IMR-90 (cell line): Measurements from ENCODE around the gene GIMAP1. TPM values are rescaled to one million over a fixed set of nuclear protein-coding genes. Genes with fewer than 3 reads are reported as not detected.

Source experiments
- ATAC-seq: fragments of 200-7000 bp; cut with Tn5 transposase; 2 replicates; pipeline ENCODE4 v1.9.1; 2020; ENCODE audit warnings: low read depth, mild to moderate bottlenecking, moderate library complexity
- BruUV-seq: library from RNA; stranded (reverse); fragments of 400-500 nt; replicated peaks from 2 replicates; lab custom pipeline; 2021; lab: Mats Ljungman, UMichigan
- CTCF ChIA-PET: fragments of 300-600 bp; formaldehyde crosslinking; extraction: SDS; loops from one replicate; lab custom pipeline; 2021; ENCODE audit warnings: antibody characterized with exemption; lab: Yijun Ruan, JAX
- POLR2A ChIA-PET: fragments of 300-600 bp; sonication (Branson Sonifier 250); formaldehyde crosslinking; loops from one replicate; lab custom pipeline; 2022; ENCODE audit warnings: antibody characterized with exemption; ENCODE audit not compliant: unreplicated experiment; lab: Charles Lee
- DNase-seq: peaks from one replicate; pipeline ENCODE4 v3.0.0; 2013
- H2AFZ ChIP-seq: replicated peaks from 2 replicates; pipeline ENCODE3; 2013; ENCODE audit warnings: low read length, mild to moderate bottlenecking; ENCODE audit not compliant: poor library complexity
- H2AK5ac ChIP-seq: 2 replicates; pipeline ENCODE4 v1.6.1; 2013; ENCODE audit warnings: low read depth, low read length, inconsistent platforms
- H2AK9ac ChIP-seq: replicated peaks from 2 replicates; pipeline ENCODE3; 2013; ENCODE audit warnings: mild to moderate bottlenecking, low read depth, low read length, moderate library complexity; ENCODE audit not compliant: poor library complexity
- H2BK120ac ChIP-seq: 2 replicates; pipeline ENCODE4 v1.6.1; 2013; ENCODE audit warnings: low read depth, low read length, inconsistent platforms
- H2BK15ac ChIP-seq: 3 replicates; pipeline ENCODE4 v1.6.1; 2013; ENCODE audit warnings: low read depth, low read length, inconsistent platforms
- H2BK20ac ChIP-seq: 2 replicates; pipeline ENCODE4 v1.6.1; 2013; ENCODE audit warnings: low read depth, mild to moderate bottlenecking, inconsistent platforms, low read length, moderate library complexity
- H2BK5ac ChIP-seq: 2 replicates; pipeline ENCODE4 v1.6.1; 2013; ENCODE audit warnings: mild to moderate bottlenecking, low read depth, low read length, inconsistent platforms; ENCODE audit not compliant: poor library complexity, severe bottlenecking
- H3K14ac ChIP-seq: replicated peaks from 2 replicates; pipeline ENCODE4 v1.6.1; 2013; ENCODE audit warnings: low read depth, low read length, inconsistent platforms
- H3K18ac ChIP-seq: 2 replicates; pipeline ENCODE4 v1.6.1; 2013; ENCODE audit warnings: low read depth, low read length, control low read depth
- H3K23ac ChIP-seq: 2 replicates; pipeline ENCODE4 v1.6.1; 2013; ENCODE audit warnings: low read depth, low read length, inconsistent platforms
- H3K27ac ChIP-seq: 2 replicates; pipeline ENCODE4 v1.5.1; 2013; ENCODE audit warnings: mild to moderate bottlenecking, control low read depth, low read length; ENCODE audit not compliant: insufficient read depth
- H3K27me3 ChIP-seq: 2 replicates; pipeline ENCODE4 v1.6.1; 2013; ENCODE audit warnings: low read length; ENCODE audit not compliant: control insufficient read depth, insufficient read depth
- H3K36me3 ChIP-seq: 2 replicates; pipeline ENCODE4 v1.6.1; 2013; ENCODE audit warnings: low read length, mixed read lengths; ENCODE audit not compliant: control insufficient read depth, insufficient read depth
- H3K4ac ChIP-seq: 2 replicates; pipeline ENCODE4 v1.6.1; 2013; ENCODE audit warnings: low read depth, low read length, inconsistent platforms
- H3K4me1 ChIP-seq: 2 replicates; pipeline ENCODE4 v1.6.1; 2013; ENCODE audit warnings: low read length, mixed read lengths; ENCODE audit not compliant: control insufficient read depth, insufficient read depth
- H3K4me2 ChIP-seq: 2 replicates; pipeline ENCODE4 v1.6.1; 2013; ENCODE audit warnings: low read depth, mild to moderate bottlenecking, control low read depth, low read length, moderate library complexity
- H3K4me3 ChIP-seq: 2 replicates; pipeline ENCODE4 v1.5.1; 2013; ENCODE audit warnings: low read depth, mild to moderate bottlenecking, control low read depth, low read length, moderate library complexity; ENCODE audit not compliant: insufficient read depth
- H3K56ac ChIP-seq: 2 replicates; pipeline ENCODE4 v1.6.1; 2013; ENCODE audit warnings: low read length, inconsistent platforms; ENCODE audit not compliant: insufficient read depth; ENCODE audit errors: extremely low read depth
- H3K79me1 ChIP-seq, 2 experiments: 2 replicates each; pipeline ENCODE4 v1.6.1; 2013; ENCODE audit warnings: low read length in 2 of 2, inconsistent platforms in 1 of 2, low read depth in 1 of 2
- H3K9ac ChIP-seq: 2 replicates; pipeline ENCODE4 v1.6.1; 2013; ENCODE audit warnings: low read depth, low read length, control low read depth
- H3K9me1 ChIP-seq: 2 replicates; pipeline ENCODE4 v1.6.1; 2013; ENCODE audit warnings: low read length, inconsistent platforms; ENCODE audit not compliant: insufficient read depth
- H3K9me3 ChIP-seq: 2 replicates; pipeline ENCODE4 v1.6.1; 2013; ENCODE audit warnings: low read length; ENCODE audit not compliant: control insufficient read depth, insufficient read depth
- H4K20me1 ChIP-seq: 2 replicates; pipeline ENCODE4 v1.6.1; 2013; ENCODE audit warnings: low read length, inconsistent platforms; ENCODE audit not compliant: insufficient read depth
- H4K5ac ChIP-seq: 2 replicates; pipeline ENCODE4 v1.6.1; 2013; ENCODE audit warnings: mild to moderate bottlenecking, low read depth, low read length, control low read depth
- H4K8ac ChIP-seq, 2 experiments: 2 replicates each; pipeline ENCODE4 v1.6.1; 2013; ENCODE audit warnings: low read depth in 2 of 2, low read length in 2 of 2, control low read depth in 1 of 2, inconsistent platforms in 1 of 2
- H4K91ac ChIP-seq: 2 replicates; pipeline ENCODE4 v1.6.1; 2013; ENCODE audit warnings: low read depth, low read length, inconsistent platforms; ENCODE audit not compliant: insufficient read depth
- BHLHE40 ChIP-seq: fragments of 150-350 bp; IDR thresholded peaks from 2 replicates; pipeline ENCODE4 v1.6.1; 2016; ENCODE audit warnings: mild to moderate bottlenecking, low read depth, low read length
- CEBPB ChIP-seq: IDR thresholded peaks from 2 replicates; pipeline ENCODE4 v1.6.1; 2012; ENCODE audit warnings: low read depth, low read length, improper control_type of control experiment
- CHD1 ChIP-seq: IDR thresholded peaks from 2 replicates; pipeline ENCODE4 v1.6.1; 2012; ENCODE audit warnings: low read depth, low read length, improper control_type of control experiment
- CTCF ChIP-seq: conservative IDR thresholded peaks from 2 replicates; pipeline ENCODE4 v1.5.1; 2012; ENCODE audit warnings: mild to moderate bottlenecking, low read depth, low read length, improper control_type of control experiment
- ELK1 ChIP-seq: fragments of 150-350 bp; IDR thresholded peaks from 2 replicates; pipeline ENCODE4 v1.6.1; 2016; ENCODE audit warnings: low read depth, mild to moderate bottlenecking, low read length, moderate library complexity, borderline replicate concordance
- FOS ChIP-seq: fragments of 150-350 bp; IDR thresholded peaks from 2 replicates; pipeline ENCODE4 v1.6.1; 2016; ENCODE audit warnings: low read depth, low read length
- MAFK ChIP-seq: IDR thresholded peaks from 2 replicates; pipeline ENCODE4 v1.6.1; 2012; ENCODE audit warnings: low read depth, low read length, improper control_type of control experiment
- MAZ ChIP-seq: IDR thresholded peaks from 2 replicates; pipeline ENCODE4 v1.6.1; 2012; ENCODE audit warnings: low read depth, mild to moderate bottlenecking, low read length, improper control_type of control experiment, moderate library complexity, borderline replicate concordance
- MXI1 ChIP-seq: IDR thresholded peaks from 2 replicates; pipeline ENCODE4 v1.6.1; 2012; ENCODE audit warnings: low read depth, mild to moderate bottlenecking, low read length, moderate library complexity, borderline replicate concordance
- NFE2L2 ChIP-seq: fragments of 150-350 bp; IDR thresholded peaks from 2 replicates; pipeline ENCODE4 v1.6.1; 2016; ENCODE audit warnings: low read depth, mild to moderate bottlenecking, low read length
- POLR2A ChIP-seq: IDR thresholded peaks from 2 replicates; pipeline ENCODE4 v1.6.1; 2012; ENCODE audit warnings: mild to moderate bottlenecking, low read depth, low read length
- RAD21 ChIP-seq: IDR thresholded peaks from 2 replicates; pipeline ENCODE4 v1.6.1; 2012; ENCODE audit warnings: low read length, improper control_type of control experiment
- RCOR1 ChIP-seq: IDR thresholded peaks from 2 replicates; pipeline ENCODE4 v1.6.1; 2012; ENCODE audit warnings: mild to moderate bottlenecking, low read length, improper control_type of control experiment; ENCODE audit not compliant: insufficient replicate concordance
- RFX5 ChIP-seq: IDR thresholded peaks from 2 replicates; pipeline ENCODE4 v1.8.0; 2012; ENCODE audit warnings: low read depth, mild to moderate bottlenecking, low read length, moderate library complexity
- SMC3 ChIP-seq: fragments of 150-350 bp; IDR thresholded peaks from 2 replicates; pipeline ENCODE4 v1.6.1; 2016; ENCODE audit warnings: low read depth, mild to moderate bottlenecking, antibody characterized with exemption, low read length, moderate library complexity
- USF2 ChIP-seq: fragments of 150-350 bp; IDR thresholded peaks from 2 replicates; pipeline ENCODE4 v1.6.1; 2017; ENCODE audit warnings: mild to moderate bottlenecking, antibody characterized with exemption, low read length, low read depth
- WGBS, 2 experiments: methylation state at CpG; one replicate each; pipeline versions ENCODE4 v1.1.5 to v1.1.7; 2013; ENCODE audit warnings: missing lambda C conversion rate in 2 of 2; ENCODE audit not compliant: insufficient read length in 1 of 2; ENCODE audit errors: extremely low coverage in 2 of 2; 5-methylcytosine and 5-hydroxymethylcytosine counted together
- dilution Hi-C: fragments of 300-500 bp; cut with HindIII; formaldehyde crosslinking; loops from one replicate; pipeline ENCODE4 v1.14.3; 2018; ENCODE audit warnings: low sequenced_read_pairs; ENCODE audit not compliant: unreplicated experiment
- in situ Hi-C: fragments of 300-500 bp; cut with MboI; formaldehyde crosslinking; loops from 3 replicates; pipeline ENCODE4 v1.14.3; 2019; ENCODE audit warnings: low sequenced_read_pairs, inconsistent platforms, mixed read lengths
- intact Hi-C: fragments of 100-400 bp; cut with micrococcal nuclease; formaldehyde crosslinking; loops from 2 replicates; pipeline ENCODE4 v1.10.0; 2022
- polyA plus RNA-seq, 3 experiments: library from polyadenylated mRNA; depleted of rRNA; stranded (reverse); fragments of >200 nt; gene quantifications; 2 replicates each; pipeline ENCODE4 v1.2.3, GENCODE V29; 2012; ENCODE audit warnings: low replicate concordance in 1 of 3
- total RNA-seq: library from RNA; depleted of rRNA; stranded (reverse); fragments of >200 nt; gene quantifications from 2 replicates; pipeline ENCODE4 v1.2.3, GENCODE V29; 2012

The GIMAP1 gene
- total and polyA plus RNA-seq, 2 of the 4 experiments (the other 2 are of a cell fraction): not detected

GRCh38 chr7:150715293-150715692 is 1.1 kb upstream of the GIMAP1 start:
- no peak overlapping the region for H2BK20ac ChIP-seq
- H3K9me1 ChIP-seq: no peaks in the 10 kb centered on the region
- H2AK9ac ChIP-seq: no peak overlapping the region
- H2AK5ac ChIP-seq: no peak overlapping the region
- no peak for ATAC-seq
- H3K14ac ChIP-seq: no peak overlapping the region
- dilution Hi-C loops (no loop called here), intact Hi-C loops (no loop called here), in situ Hi-C loops (no loop called here)
- H2BK5ac ChIP-seq: no peak overlapping the region
- no peak for DNase-seq
- ChIA-PET POLR2A (no interaction called here), CTCF (no interaction called here)
- no peaks in the 10 kb centered on the region for H4K20me1 ChIP-seq
- H4K5ac ChIP-seq: no peak overlapping the region
- no peak overlapping the region for H3K56ac ChIP-seq
- H2BK120ac ChIP-seq: no peak overlapping the region
- no peak overlapping the region for H3K9ac ChIP-seq
- no peak overlapping the region for H4K91ac ChIP-seq
- H3K18ac ChIP-seq: no peak overlapping the region
- H3K36me3 ChIP-seq: no peaks in the 10 kb centered on the region
- no peak overlapping the region for H3K4me3 ChIP-seq
- H3K79me1 ChIP-seq: no peaks in the 10 kb centered on the region
- no peaks in the 10 kb centered on the region for H3K27me3 ChIP-seq
- H3K4me2 ChIP-seq: no peak overlapping the region
- H2BK15ac ChIP-seq: no peak overlapping the region
- H2AFZ ChIP-seq: no peak overlapping the region
- no TSS peak for BruUV-seq
- no peak for TF ChIP-seq USF2
- TF ChIP-seq RCOR1: no peak
- no peak for TF ChIP-seq CEBPB
- TF ChIP-seq RFX5: no peak
- no peak for TF ChIP-seq CTCF
- no peak for TF ChIP-seq SMC3
- no peak for TF ChIP-seq MXI1
- TF ChIP-seq CHD1: no peak
- TF ChIP-seq MAFK: no peak
- no peak for TF ChIP-seq ELK1
- TF ChIP-seq BHLHE40: no peak
- no peak for TF ChIP-seq NFE2L2
- TF ChIP-seq FOS: no peak
- TF ChIP-seq MAZ: no peak
- TF ChIP-seq POLR2A: no peak
- no peak for TF ChIP-seq RAD21
- WGBS, 2 experiments: no CpG with 5 or more reads among the region's 4 CpGs
- no peak overlapping the region for H3K23ac ChIP-seq
- no peak overlapping the region for H4K8ac ChIP-seq
- H3K4me1 ChIP-seq: no peaks in the 10 kb centered on the region
- no peaks in the 10 kb centered on the region for H3K9me3 ChIP-seq
- H3K4ac ChIP-seq: no peak overlapping the region
- no peak overlapping the region for H3K27ac ChIP-seq
